Keratinocyte (primary cell): ENCODE results near the gene PTN. TPM values are rescaled to one million over a fixed set of nuclear protein-coding genes. Genes with fewer than 3 reads are reported as not detected.

Experiments
- DNase-seq: peaks from one replicate; pipeline ENCODE4 v3.0.0-alpha.2; 2011; ENCODE audit warnings: low read depth, missing footprints, low spot score
- FAIRE-seq: peaks from 2 replicates; lab custom pipeline; 2011; peaks lifted over from hg19 to GRCh38; lab: Jason Lieb, UNC
- H2AFZ ChIP-seq: 2 replicates; pipeline ENCODE4 v1.6.0; 2012; ENCODE audit warnings: low read length, control low read depth, inconsistent platforms; ENCODE audit not compliant: control insufficient read depth
- H3K27ac ChIP-seq: 2 replicates; pipeline ENCODE4 v1.5.1; 2011; ENCODE audit warnings: low read length; ENCODE audit not compliant: control insufficient read depth, insufficient read depth
- H3K27me3 ChIP-seq: 3 replicates; pipeline ENCODE4 v1.6.0; 2011; ENCODE audit warnings: low read length; ENCODE audit not compliant: control insufficient read depth, insufficient read depth; ENCODE audit errors: extremely low read depth
- H3K36me3 ChIP-seq, 2 experiments: 2 replicates in 1 of 2; 3 replicates in 1 of 2; pipeline ENCODE4 v1.5.1; 2011; ENCODE audit warnings: low read length in 2 of 2, mild to moderate bottlenecking in 1 of 2; ENCODE audit not compliant: control insufficient read depth in 2 of 2, insufficient read depth in 2 of 2; ENCODE audit errors: extremely low read depth in 1 of 2
- H3K4me1 ChIP-seq: 3 replicates; pipeline ENCODE4 v1.5.1; 2011; ENCODE audit warnings: low read length; ENCODE audit not compliant: control insufficient read depth, insufficient read depth; ENCODE audit errors: extremely low read depth
- H3K4me2 ChIP-seq: 3 replicates; pipeline ENCODE4 v1.6.0; 2011; ENCODE audit warnings: low read depth, low read length; ENCODE audit not compliant: control insufficient read depth, insufficient read depth; ENCODE audit errors: extremely low read depth
- H3K4me3 ChIP-seq, 3 experiments: fragments of 200-600 bp in 1 of 3; sonication (generic) in 1 of 3; 2 replicates in 2 of 3; 3 replicates in 1 of 3; pipeline ENCODE4 v1.5.1; 2011 to 2016; ENCODE audit warnings: low read length in 3 of 3, mild to moderate bottlenecking in 3 of 3, control low read depth in 2 of 3, inconsistent platforms in 1 of 3, low read depth in 1 of 3, mixed read lengths in 1 of 3, mixed run types in 1 of 3, moderate library complexity in 1 of 3; ENCODE audit not compliant: control insufficient read depth in 2 of 3, insufficient read depth in 2 of 3; ENCODE audit errors: extremely low read depth in 1 of 3
- H3K79me2 ChIP-seq: 2 replicates; pipeline ENCODE4 v1.6.0; 2012; ENCODE audit warnings: low read length; ENCODE audit not compliant: control insufficient read depth, insufficient read depth
- H3K9ac ChIP-seq: 3 replicates; pipeline ENCODE4 v1.6.0; 2011; ENCODE audit warnings: low read length; ENCODE audit not compliant: control insufficient read depth, insufficient read depth; ENCODE audit errors: extremely low read depth
- H3K9me1 ChIP-seq: 3 replicates; pipeline ENCODE4 v1.6.0; 2011; ENCODE audit warnings: low read length; ENCODE audit not compliant: control insufficient read depth, insufficient read depth; ENCODE audit errors: extremely low read depth
- H3K9me3 ChIP-seq: 2 replicates; pipeline ENCODE4 v1.5.1; 2012; ENCODE audit warnings: low read depth, low read length; ENCODE audit not compliant: control insufficient read depth
- H4K20me1 ChIP-seq: 3 replicates; pipeline ENCODE4 v1.6.0; 2011; ENCODE audit warnings: low read length; ENCODE audit not compliant: control insufficient read depth, insufficient read depth; ENCODE audit errors: extremely low read depth
- EZH2 ChIP-seq: IDR thresholded peaks from one replicate; pipeline ENCODE4 v1.6.1; 2012; ENCODE audit warnings: inconsistent platforms, mild to moderate bottlenecking, low read length, moderate library complexity
- dilution Hi-C: fragments of 300-500 bp; cut with MboI; formaldehyde crosslinking; loops from one replicate; pipeline ENCODE4 v1.7.0; 2020; ENCODE audit warnings: low sequenced_read_pairs; ENCODE audit not compliant: extremely low pct_ligation_motif_present
- polyA plus RNA-seq, 5 experiments: library from polyadenylated mRNA; depleted of rRNA in 3 of 5; stranded (reverse) in 3 of 5; stranded (forward) in 1 of 5; unstranded in 1 of 5; fragments of >200 nt; gene quantifications; 1 replicate in 1 of 5; 2 replicates in 3 of 5; 3 replicates in 1 of 5; pipeline versions ENCODE4 v1.2.1 to v1.2.3, GENCODE V29; 2011 to 2012; ENCODE audit warnings: missing spikeins in 2 of 5, low read depth in 1 of 5, low replicate concordance in 1 of 5
- TF ChIP-seq, protein P1 (sequence below), 3 experiments: IDR thresholded peaks in 1 of 3; conservative IDR thresholded peaks in 1 of 3; optimal IDR thresholded peaks in 1 of 3; 2 replicates in 2 of 3; 3 replicates in 1 of 3; pipeline versions ENCODE3 to v1.5.1; 2011; ENCODE audit warnings: low read length in 3 of 3, mild to moderate bottlenecking in 3 of 3, moderate library complexity in 2 of 3, control low read depth in 1 of 3, inconsistent platforms in 1 of 3; ENCODE audit not compliant: insufficient read depth in 2 of 3; ENCODE audit errors: extremely low read depth in 1 of 3

The PTN gene
- polyA plus RNA-seq, 1 donor (not counting 4 experiments of a cell fraction or from before 2014, with no cell fraction given), result not detected

DNA sequence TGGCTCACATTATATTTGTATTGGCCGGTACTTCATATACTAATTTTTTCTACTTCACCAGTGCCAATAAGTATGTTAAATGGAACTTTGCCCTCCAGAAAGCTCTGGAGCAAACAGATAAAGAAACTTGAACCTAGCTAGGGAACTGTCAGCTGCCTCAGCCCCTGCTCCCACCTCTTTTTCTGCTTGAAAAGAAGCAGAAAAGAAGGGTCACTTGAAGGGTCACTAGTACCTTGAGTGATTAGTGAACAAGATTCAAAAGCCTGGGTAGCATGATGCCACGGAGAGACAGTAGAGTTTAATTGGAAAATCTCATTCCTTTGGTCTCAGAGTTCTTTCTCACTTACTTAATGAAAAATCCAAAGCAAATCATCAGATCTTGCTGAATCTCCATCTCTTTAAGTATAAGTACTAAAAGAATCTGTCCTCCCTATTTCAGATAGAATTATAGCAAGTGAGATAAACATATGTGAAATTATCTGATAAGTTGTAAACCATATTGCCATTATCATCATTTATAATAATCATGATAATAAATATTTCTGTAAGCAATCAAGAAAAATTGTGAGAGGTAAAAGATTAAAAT is 47.7 kb downstream of the PTN start:
- H3K4me3 ChIP-seq, result no peak overlapping the region
- no peaks in the 10 kb centered on the region for H3K9me3 ChIP-seq
- no peaks in the 10 kb centered on the region for H3K4me1 ChIP-seq
- TF ChIP-seq EZH2, result no peak
- TF ChIP-seq, protein P1, sequence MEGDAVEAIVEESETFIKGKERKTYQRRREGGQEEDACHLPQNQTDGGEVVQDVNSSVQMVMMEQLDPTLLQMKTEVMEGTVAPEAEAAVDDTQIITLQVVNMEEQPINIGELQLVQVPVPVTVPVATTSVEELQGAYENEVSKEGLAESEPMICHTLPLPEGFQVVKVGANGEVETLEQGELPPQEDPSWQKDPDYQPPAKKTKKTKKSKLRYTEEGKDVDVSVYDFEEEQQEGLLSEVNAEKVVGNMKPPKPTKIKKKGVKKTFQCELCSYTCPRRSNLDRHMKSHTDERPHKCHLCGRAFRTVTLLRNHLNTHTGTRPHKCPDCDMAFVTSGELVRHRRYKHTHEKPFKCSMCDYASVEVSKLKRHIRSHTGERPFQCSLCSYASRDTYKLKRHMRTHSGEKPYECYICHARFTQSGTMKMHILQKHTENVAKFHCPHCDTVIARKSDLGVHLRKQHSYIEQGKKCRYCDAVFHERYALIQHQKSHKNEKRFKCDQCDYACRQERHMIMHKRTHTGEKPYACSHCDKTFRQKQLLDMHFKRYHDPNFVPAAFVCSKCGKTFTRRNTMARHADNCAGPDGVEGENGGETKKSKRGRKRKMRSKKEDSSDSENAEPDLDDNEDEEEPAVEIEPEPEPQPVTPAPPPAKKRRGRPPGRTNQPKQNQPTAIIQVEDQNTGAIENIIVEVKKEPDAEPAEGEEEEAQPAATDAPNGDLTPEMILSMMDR (optimal IDR thresholded peaks at IDR 0.05 in 1 of 3, IDR thresholded peaks at IDR 0.05 in 1 of 3, conservative IDR thresholded peaks at IDR 0.05 in 1 of 3; ENCODE audit: extremely low read depth in 1 of 3, insufficient read depth in 2 of 3, low read length in 3 of 3), result no peak
- no peak overlapping the region for H2AFZ ChIP-seq
- no peaks in the 10 kb centered on the region for H4K20me1 ChIP-seq
- no peak overlapping the region for H3K27ac ChIP-seq
- no peaks in the 10 kb centered on the region for H3K36me3 ChIP-seq
- dilution Hi-C loops, result no loop called here
- no peak for DNase-seq
- no peak overlapping the region for H3K4me2 ChIP-seq
- no peaks in the 10 kb centered on the region for H3K27me3 ChIP-seq
- no peak for FAIRE-seq
- H3K9ac ChIP-seq, result no peak overlapping the region
- H3K79me2 ChIP-seq, result no peaks in the 10 kb centered on the region
- no peaks in the 10 kb centered on the region for H3K9me1 ChIP-seq

DNA sequence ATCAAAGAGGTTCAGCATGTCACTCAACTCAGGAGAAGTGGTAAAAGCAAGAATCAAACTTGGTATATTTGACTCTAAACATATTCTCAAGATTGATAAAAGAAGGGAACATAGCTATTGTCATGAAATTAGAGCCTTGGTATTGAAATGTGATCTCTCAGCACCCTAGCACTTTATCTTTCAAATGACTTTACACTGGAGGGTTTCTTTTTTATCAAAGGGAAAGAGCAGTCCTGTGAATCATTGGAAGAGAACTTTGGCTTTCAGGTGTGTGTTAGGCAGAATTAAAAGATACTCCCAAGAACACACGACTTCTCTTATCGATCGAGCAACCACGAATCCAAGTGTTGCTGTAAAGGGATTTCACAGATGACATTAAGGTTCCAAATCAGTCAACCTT is 54.4 kb downstream of the PTN start:
- Histone ChIP-seq H3K79me2 (no peaks in the 10 kb centered on the region), H3K36me3 (no peaks in the 10 kb centered on the region), H3K9me3 (no peaks in the 10 kb centered on the region), H3K9me1 (no peaks in the 10 kb centered on the region), H3K27ac (no peak overlapping the region), H3K4me1 (no peaks in the 10 kb centered on the region), H3K27me3 (no peaks in the 10 kb centered on the region), H3K9ac (no peak overlapping the region), H3K4me2 (no peak overlapping the region), H2AFZ (no peak overlapping the region), H3K4me3 (no peak overlapping the region), H4K20me1 (no peaks in the 10 kb centered on the region)
- no peak for DNase-seq
- TF ChIP-seq EZH2, result no peak
- no peak for FAIRE-seq
- dilution Hi-C loops, result no loop called here
